Measurements from ENCODE around the gene CUL7. TPM values are rescaled to one million over a fixed set of nuclear protein-coding genes. Genes with fewer than 3 reads are reported as not detected.
"Not testable (repeated sequence)": the region's sequence is repeated elsewhere in the genome, so short reads cannot be mapped to it uniquely, and the experiment has no call there.

Gene CUL7
- total RNA-seq, 1 donor = 54.8 TPM

- DNase-seq (ENCODE audit: low read depth) = no peak
- TF ChIP-seq CTCF (IDR thresholded peaks at IDR 0.05; ENCODE audit: insufficient read depth, low read depth, low read length) = no peak
- H3K4me3 ChIP-seq (ENCODE audit: low read depth, low read length) = no peak overlapping the region
Measured at GRCh38 chr6:43047998-43048397, 5.7 kb downstream of the CUL7 start.

GRCh38 chr6:43045371-43045930 lies 8.2 kb downstream of the CUL7 start:
- no peak overlapping the region for H3K4me3 ChIP-seq (ENCODE audit: low read depth, low read length)
- TF ChIP-seq CTCF (IDR thresholded peaks at IDR 0.05; ENCODE audit: insufficient read depth, low read depth, low read length) = no peak
- no peak for DNase-seq (ENCODE audit: low read depth)

GRCh38 chr6:43043310-43043709 lies 10.3 kb downstream of the CUL7 start:
- no peak for TF ChIP-seq CTCF (IDR thresholded peaks at IDR 0.05; ENCODE audit: insufficient read depth, low read depth, low read length)
- H3K4me3 ChIP-seq (ENCODE audit: low read depth, low read length) = no peak overlapping the region
- no peak for DNase-seq (ENCODE audit: low read depth)

- not testable (repeated sequence) for DNase-seq (ENCODE audit: low read depth)
Measured at GRCh38 chr6:43041475-43041874, 12.2 kb downstream of the CUL7 start.

GRCh38 chr6:43040542-43041257 lies 13.0 kb downstream of the CUL7 start:
- no peak for TF ChIP-seq CTCF (IDR thresholded peaks at IDR 0.05; ENCODE audit: insufficient read depth, low read depth, low read length)
- no peak for DNase-seq (ENCODE audit: low read depth)
- no peak overlapping the region for H3K4me3 ChIP-seq (ENCODE audit: low read depth, low read length)

More at GRCh38 chr6:43041475-43041874, 12.2 kb downstream of the CUL7 start:
- H3K4me3 ChIP-seq (ENCODE audit: low read depth, low read length) = not testable (repeated sequence)

- H3K4me3 ChIP-seq (ENCODE audit: low read depth, low read length) = no peak overlapping the region
- TF ChIP-seq CTCF (IDR thresholded peaks at IDR 0.05; ENCODE audit: insufficient read depth, low read depth, low read length) = no peak
- DNase-seq (ENCODE audit: low read depth) = no peak
Measured at GRCh38 chr6:43038727-43039126, 14.9 kb downstream of the CUL7 start.

- TF ChIP-seq CTCF (IDR thresholded peaks at IDR 0.05; ENCODE audit: insufficient read depth, low read depth, low read length) = no peak
Measured at GRCh38 chr6:43037706-43038105, 15.9 kb downstream of the CUL7 start.

More at GRCh38 chr6:43037706-43038105, 15.9 kb downstream of the CUL7 start:
- H3K4me3 ChIP-seq (ENCODE audit: low read depth, low read length) = no peak overlapping the region
- DNase-seq (ENCODE audit: low read depth) = no peak
